ENCODE data around the gene DAB2IP. TPM values are rescaled to one million over a fixed set of nuclear protein-coding genes. Genes with fewer than 3 reads are reported as not detected.

The DAB2IP gene
- total RNA-seq, 1 experiment from 2014 or later = 46.7 TPM

- TF ChIP-seq CTCF (conservative IDR thresholded peaks at IDR 0.05) (no peak), EZH2 (IDR thresholded peaks at IDR 0.05; ENCODE audit: low read depth) (no peak)
Observed at GRCh38 chr9:121751686-121752445, 100.4 kb downstream of the DAB2IP start.

GRCh38 chr9:121752929-121753328 is 101.5 kb downstream of the DAB2IP start:
- POLR2A ChIA-PET (ENCODE audit: unreplicated experiment) = interaction anchor here (0.6 kb wide), 2 partner anchors 93 to 126 kb away, joined by 3 read pairs; no protein-coding TSS in a partner anchor
- Histone ChIP-seq H3K27ac (no peak overlapping the region), H3K27me3 (ENCODE audit: insufficient read depth, low read depth) (no peaks in the 10 kb centered on the region), H3K4me2 (no peak overlapping the region), H2AFZ (no peak overlapping the region), H3K4me1 (replicated peaks; ENCODE audit: insufficient read depth) (no peaks in the 10 kb centered on the region), H3K79me2 (ENCODE audit: low read depth) (peaks cover 3% of the 10 kb centered on the region; the same call in 1 of the 2 replicates), H3K9me3 (ENCODE audit: insufficient read depth, low read depth) (no peaks in the 10 kb centered on the region), H3K9me2 (ENCODE audit: insufficient read depth) (no peaks in the 10 kb centered on the region), H3F3A (ENCODE audit: insufficient read depth, low read depth) (no peaks in the 10 kb centered on the region), H3K36me3 (ENCODE audit: low read depth) (no peaks in the 10 kb centered on the region), H4K20me1 (ENCODE audit: insufficient read depth) (peaks cover 26% of the 10 kb centered on the region), H3K4me3 (no peak overlapping the region)
- DNase-seq = no peak
- CTCF ChIA-PET = no interaction called here
- BruUV-seq (replicated peaks) = no TSS peak
- intact Hi-C loops (cut with micrococcal nuclease; ENCODE audit: unreplicated experiment) = no loop called here
- TF ChIP-seq CTCF (conservative IDR thresholded peaks at IDR 0.05) (no peak), EZH2 (IDR thresholded peaks at IDR 0.05; ENCODE audit: low read depth) (no peak)

More at GRCh38 chr9:121751686-121752445, 100.4 kb downstream of the DAB2IP start:
- DNase-seq = no peak
- H3F3A ChIP-seq (ENCODE audit: insufficient read depth, low read depth) = no peaks in the 10 kb centered on the region
- no peaks in the 10 kb centered on the region for H3K36me3 ChIP-seq (ENCODE audit: low read depth)
- peaks cover 29% of the 10 kb centered on the region for H4K20me1 ChIP-seq (ENCODE audit: insufficient read depth)
- no peak overlapping the region for H2AFZ ChIP-seq
- peaks cover 3% of the 10 kb centered on the region; the same call in 1 of the 2 replicates for H3K79me2 ChIP-seq (ENCODE audit: low read depth)
- no peaks in the 10 kb centered on the region for H3K4me1 ChIP-seq (replicated peaks; ENCODE audit: insufficient read depth)
- no peaks in the 10 kb centered on the region for H3K9me3 ChIP-seq (ENCODE audit: insufficient read depth, low read depth)
- no peak overlapping the region for H3K4me2 ChIP-seq
- no peaks in the 10 kb centered on the region for H3K9me2 ChIP-seq (ENCODE audit: insufficient read depth)
- POLR2A ChIA-PET (ENCODE audit: unreplicated experiment) = no interaction called here
- H3K27me3 ChIP-seq (ENCODE audit: insufficient read depth, low read depth) = no peaks in the 10 kb centered on the region
- CTCF ChIA-PET = interaction anchor here (1.7 kb wide), 1 partner anchor 56 kb away, joined by 4 read pairs; no protein-coding TSS in a partner anchor
- H3K4me3 ChIP-seq = no peak overlapping the region
- H3K27ac ChIP-seq = no peak overlapping the region
- BruUV-seq (replicated peaks) = no TSS peak
- intact Hi-C loops (cut with micrococcal nuclease; ENCODE audit: unreplicated experiment) = no loop called here

GRCh38 chr9:121753802-121754654 is 102.6 kb downstream of the DAB2IP start:
- ChIA-PET POLR2A (ENCODE audit: unreplicated experiment) (interaction anchor here (0.6 kb wide), 1 partner anchor 92 kb away, joined by 3 read pairs; no protein-coding TSS in a partner anchor), CTCF (interaction anchor here (0.5 kb wide), 1 partner anchor 59 kb away, joined by 4 read pairs; no protein-coding TSS in a partner anchor)
- no peak overlapping the region for H3K4me3 ChIP-seq
- H3K79me2 ChIP-seq (ENCODE audit: low read depth) = 0 out of 2 replicates have a peak, but pooled peaks cover 3% of the 10 kb centered on the region
- no peak for TF ChIP-seq CTCF (conservative IDR thresholded peaks at IDR 0.05)
- TF ChIP-seq EZH2 (IDR thresholded peaks at IDR 0.05; ENCODE audit: low read depth) = no peak
- no peak overlapping the region for H3K27ac ChIP-seq
- peaks cover 25% of the 10 kb centered on the region for H4K20me1 ChIP-seq (ENCODE audit: insufficient read depth)
- H3K9me3 ChIP-seq (ENCODE audit: insufficient read depth, low read depth) = no peaks in the 10 kb centered on the region
- DNase-seq = no peak
- no peaks in the 10 kb centered on the region for H3K27me3 ChIP-seq (ENCODE audit: insufficient read depth, low read depth)
- H3K9me2 ChIP-seq (ENCODE audit: insufficient read depth) = no peaks in the 10 kb centered on the region
- no peak overlapping the region for H3K4me2 ChIP-seq
- H2AFZ ChIP-seq = no peak overlapping the region
- intact Hi-C loops (cut with micrococcal nuclease; ENCODE audit: unreplicated experiment) = no loop called here
- no peaks in the 10 kb centered on the region for H3K4me1 ChIP-seq (replicated peaks; ENCODE audit: insufficient read depth)
- H3K36me3 ChIP-seq (ENCODE audit: low read depth) = no peaks in the 10 kb centered on the region
- no peaks in the 10 kb centered on the region for H3F3A ChIP-seq (ENCODE audit: insufficient read depth, low read depth)
- no TSS peak for BruUV-seq (replicated peaks)

Measured in PC-9 (cell line).